Muscle layer of duodenum (tissue), 2 donors: ENCODE data around the gene CLTA.
"Not testable (repeated sequence)": the region's sequence is repeated elsewhere in the genome, so short reads cannot be mapped to it uniquely, and the experiment has no call there.

Experiments
- H3K27ac ChIP-seq: one replicate; pipeline ENCODE4 v1.7.0; 2013; ENCODE audit warnings: mild to moderate bottlenecking, low read length
- H3K27me3 ChIP-seq: one replicate; pipeline ENCODE4 v1.7.0; 2013; ENCODE audit warnings: low read depth, mild to moderate bottlenecking, control low read depth, low read length
- H3K36me3 ChIP-seq, 2 donors: one replicate each; pipeline ENCODE4 v1.7.0; 2013; ENCODE audit warnings: low read length in 2 of 2, control low read depth in 1 of 2, mild to moderate bottlenecking in 1 of 2; ENCODE audit not compliant: insufficient read depth in 2 of 2, control insufficient read depth in 1 of 2
- H3K4me1 ChIP-seq, 2 donors: one replicate each; pipeline ENCODE4 v1.7.0; 2013; ENCODE audit warnings: low read length in 2 of 2, mild to moderate bottlenecking in 2 of 2, control low read depth in 1 of 2, moderate library complexity in 1 of 2; ENCODE audit not compliant: insufficient read depth in 2 of 2, control insufficient read depth in 1 of 2
- H3K4me3 ChIP-seq, 2 donors: one replicate each; pipeline ENCODE4 v1.7.0; 2013; ENCODE audit warnings: low read length in 2 of 2, low read depth in 1 of 2, mild to moderate bottlenecking in 1 of 2
- H3K9me3 ChIP-seq, 2 donors: one replicate each; pipeline ENCODE4 v1.7.0; 2013; ENCODE audit warnings: low read length in 2 of 2, control low read depth in 1 of 2, mild to moderate bottlenecking in 1 of 2; ENCODE audit not compliant: control insufficient read depth in 1 of 2
- donor health status: healthy.

CLTA gene

GRCh38 chr9:36247356-36247755, 56.6 kb downstream of the CLTA start:
- H3K9me3 ChIP-seq = no peaks in the 10 kb centered on the region
- H3K4me1 ChIP-seq = peaks cover 0 to 18% of the 10 kb centered on the region in 2 donors
- H3K27ac ChIP-seq = no peak overlapping the region
- H3K4me3 ChIP-seq = no peak overlapping the region
- no peaks in the 10 kb centered on the region for H3K27me3 ChIP-seq
- peaks cover 8 to 21% of the 10 kb centered on the region in 2 donors for H3K36me3 ChIP-seq

GRCh38 chr9:36248061-36248460, 57.3 kb downstream of the CLTA start:
- not testable (repeated sequence) for H3K27me3 ChIP-seq, H3K27ac ChIP-seq, H3K4me3 ChIP-seq, H3K9me3 ChIP-seq
- Histone ChIP-seq H3K4me1 (peaks cover 0 to 18% of the 10 kb centered on the region in 2 donors), H3K36me3 (peaks cover 8 to 20% of the 10 kb centered on the region in 2 donors)

DNA sequence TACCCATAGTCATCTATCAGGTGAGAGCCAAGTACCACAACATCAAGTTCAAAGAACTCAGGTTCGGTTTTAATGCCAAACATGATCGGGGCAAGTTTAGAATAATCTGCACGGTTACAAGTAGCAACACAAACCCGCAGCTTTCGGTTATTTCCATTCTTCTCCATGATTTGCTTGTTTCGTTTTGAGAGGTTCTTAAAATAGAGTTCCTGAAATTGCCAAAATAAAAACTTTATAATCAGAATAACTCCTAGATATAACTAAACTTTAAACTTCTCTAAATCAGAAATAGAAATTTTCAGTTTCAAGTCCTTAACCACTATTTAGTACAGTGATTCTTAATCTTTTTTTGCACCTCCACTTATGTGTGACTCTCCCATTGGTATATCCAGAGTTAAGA, 58.5 kb downstream of the CLTA start:
- H3K27ac ChIP-seq = no peak overlapping the region
- H3K4me3 ChIP-seq = peak overlapping the region in 1 of 2 donors; percentile 14
- no peaks in the 10 kb centered on the region for H3K9me3 ChIP-seq
- H3K36me3 ChIP-seq = peaks cover 8 to 9% of the 10 kb centered on the region in 2 donors
- H3K27me3 ChIP-seq = no peaks in the 10 kb centered on the region
- H3K4me1 ChIP-seq = peaks cover 0 to 18% of the 10 kb centered on the region in 2 donors

DNA sequence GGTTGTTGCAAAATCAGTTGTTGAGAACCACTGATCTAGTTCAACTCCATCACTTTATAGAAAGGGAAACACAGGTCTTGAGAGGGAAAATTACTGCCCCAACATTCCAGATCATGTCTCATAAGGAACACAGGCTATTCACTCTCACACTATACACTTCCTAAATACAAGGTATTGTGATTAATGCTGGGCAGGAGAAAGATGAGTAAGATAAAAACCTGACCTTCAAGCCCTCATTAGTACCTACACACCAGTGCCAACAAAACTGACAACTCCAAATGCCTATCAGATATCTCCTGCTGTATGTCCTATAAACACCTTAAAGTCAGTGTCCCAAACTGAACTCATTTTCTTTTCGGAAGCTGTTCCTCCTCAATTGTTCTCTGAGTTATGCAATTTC, 59.4 kb downstream of the CLTA start:
- H3K4me3 ChIP-seq = no peak overlapping the region
- no peaks in the 10 kb centered on the region for H3K9me3 ChIP-seq
- peaks cover 8 to 9% of the 10 kb centered on the region in 2 donors for H3K36me3 ChIP-seq
- H3K27me3 ChIP-seq = no peaks in the 10 kb centered on the region
- peaks cover 0 to 18% of the 10 kb centered on the region in 2 donors for H3K4me1 ChIP-seq
- H3K27ac ChIP-seq = no peak overlapping the region

DNA sequence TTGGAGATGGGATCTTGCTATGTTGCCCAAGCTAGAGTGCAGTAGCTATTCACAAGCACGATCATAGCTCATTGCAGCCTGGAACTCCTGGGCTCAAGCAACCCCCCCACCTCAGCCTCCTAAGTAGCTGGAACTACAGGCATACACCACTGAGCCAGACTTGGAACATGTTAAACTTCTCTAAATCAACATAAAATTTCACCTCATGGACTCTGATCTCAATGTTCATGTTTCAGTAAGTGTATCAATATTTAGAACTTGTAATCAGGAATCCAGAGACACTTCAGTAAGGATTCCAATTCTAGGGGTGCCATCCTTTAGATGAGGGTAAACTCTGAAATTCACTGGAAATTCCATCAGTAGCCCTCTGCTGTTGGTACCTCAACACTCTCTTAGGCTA, 60.7 kb downstream of the CLTA start:
- Histone ChIP-seq H3K4me1 (peaks cover 0 to 18% of the 10 kb centered on the region in 2 donors), H3K36me3 (no peaks in the 10 kb centered on the region), H3K27me3 (no peaks in the 10 kb centered on the region), H3K9me3 (no peaks in the 10 kb centered on the region), H3K4me3 (no peak overlapping the region), H3K27ac (no peak overlapping the region)

- Histone ChIP-seq H3K27me3 (no peaks in the 10 kb centered on the region), H3K4me3 (peak within 1 kb of the TSS; percentile 75 to 77), H3K36me3 (no peaks in the 10 kb centered on the region), H3K4me1 (no peaks in the 10 kb centered on the region), H3K27ac (peak within 1 kb of the TSS; percentile 77), H3K9me3 (no peaks in the 10 kb centered on the region)
Measured at GRCh38 chr9:36258208-36258995, 67.7 kb downstream of the CLTA start, which contains the start of gene GNE. Gene GNE, minus strand, starts transcription at chr9:36258448. Its CDS starts 9,093 bp downstream, at chr9:36249355.

- H3K9me3 ChIP-seq = no peaks in the 10 kb centered on the region
- H3K4me3 ChIP-seq = peak overlapping the region; percentile 75 to 77
- H3K27me3 ChIP-seq = no peaks in the 10 kb centered on the region
- H3K36me3 ChIP-seq = no peaks in the 10 kb centered on the region
- peak overlapping the region; percentile 74 for H3K27ac ChIP-seq
- no peaks in the 10 kb centered on the region for H3K4me1 ChIP-seq
Measured at GRCh38 chr9:36258996-36259533, 68.3 kb downstream of the CLTA start.
